Measurements from ENCODE around the gene KBTBD4. TPM values are rescaled to one million over a fixed set of nuclear protein-coding genes. Genes with fewer than 3 reads are reported as not detected.

Gene KBTBD4
- total and polyA plus RNA-seq, 2 of the 8 experiments (the other 6 are each of a cell fraction or from before 2014, with no cell fraction given) = 12.0 to 19.5 TPM

- Histone ChIP-seq H2BK12ac (ENCODE audit: low read depth, low read length) (no peak overlapping the region), H3K9me3 (ENCODE audit: insufficient read depth in 2 of 2, low read depth in 1 of 2, low read length in 1 of 2) (no peaks in the 10 kb centered on the region), H3K4me2 (ENCODE audit: insufficient read depth in 1 of 2, low read depth in 2 of 2, low read length in 2 of 2) (no peak overlapping the region), H2BK15ac (ENCODE audit: low read length) (no peak overlapping the region), H4K8ac (ENCODE audit: extremely low read depth, insufficient read depth, low read length) (no peak overlapping the region), H4K20me1 (replicated peaks in 1 of 2; ENCODE audit: control insufficient read depth in 1 of 2, insufficient read depth in 2 of 2, low read length in 2 of 2) (peaks cover 21 to 28% of the 10 kb centered on the region in 2 experiments), H3K79me2 (ENCODE audit: control insufficient read depth in 1 of 2, insufficient read depth in 2 of 2, low read length in 2 of 2) (peaks cover 28 to 99% of the 10 kb centered on the region in 2 experiments), H2BK120ac (replicated peaks; ENCODE audit: low read depth, low read length) (no peak overlapping the region), H4K91ac (replicated peaks; ENCODE audit: insufficient read length, low read length) (no peak overlapping the region), H3K4ac (replicated peaks; ENCODE audit: insufficient read length, low read depth, low read length) (no peak overlapping the region), H3K9ac (replicated peaks in 1 of 4; ENCODE audit: extremely low read depth in 1 of 4, low read depth in 3 of 4, low read length in 3 of 4) (no peak overlapping the region), H2AFZ (ENCODE audit: low read length) (no peak overlapping the region), H2AK5ac (ENCODE audit: low read depth, low read length) (no peak overlapping the region), H2BK5ac (ENCODE audit: low read depth, low read length) (no peak overlapping the region), H3K56ac (replicated peaks; ENCODE audit: insufficient read length, low read depth, low read length) (no peak overlapping the region), H3K14ac (ENCODE audit: insufficient read length) (no peak overlapping the region), H3K18ac (ENCODE audit: extremely low read depth, low read length) (no peak overlapping the region), H4K5ac (ENCODE audit: insufficient read length, low read depth, low read length) (no peak overlapping the region), H3K36me3 (ENCODE audit: control insufficient read depth in 2 of 4, insufficient read depth in 4 of 4, low read length in 3 of 4) (peaks cover 0 to 8% (median 0%) of the 10 kb centered on the region in 4 experiments; a peak in 1 of 8 replicates), H3K23ac (ENCODE audit: insufficient read length) (no peak overlapping the region), H3K79me1 (ENCODE audit: low read depth, low read length) (0 out of 2 replicates have a peak, but pooled peaks cover 2% of the 10 kb centered on the region), H3K27ac (ENCODE audit: low read depth, low read length) (no peak overlapping the region), H3K23me2 (ENCODE audit: low read depth, low read length) (no peaks in the 10 kb centered on the region), H2BK20ac (ENCODE audit: low read length) (no peak overlapping the region), H3K4me3 (ENCODE audit: extremely low read depth in 1 of 4, insufficient read depth in 2 of 4, low read depth in 3 of 4, low read length in 4 of 4) (no peak overlapping the region), H3K27me3 (replicated peaks in 1 of 4; ENCODE audit: control insufficient read depth in 3 of 4, extremely low read depth in 1 of 4, insufficient read depth in 3 of 4, low read length in 3 of 4) (no peaks in the 10 kb centered on the region), H3K4me1 (replicated peaks in 1 of 4; ENCODE audit: control insufficient read depth in 3 of 4, insufficient read depth in 4 of 4, low read length in 3 of 4) (peaks cover 0 to 6% (median 3%) of the 10 kb centered on the region in 4 experiments; a peak in 4 of 7 replicates)
- DNase-seq (ENCODE audit: low read depth in 1 of 2, low spot score in 2 of 2) (no peak), FAIRE-seq (no peak)
- TF ChIP-seq YY1 (IDR thresholded peaks at IDR 0.05; ENCODE audit: low read depth, low read length) = no peak
- no peak for TF ChIP-seq BACH1 (IDR thresholded peaks at IDR 0.05; ENCODE audit: low read length)
- TF ChIP-seq ASH2L (IDR thresholded peaks at IDR 0.05; ENCODE audit: low read length) = no peak
- TF ChIP-seq, protein P1, sequence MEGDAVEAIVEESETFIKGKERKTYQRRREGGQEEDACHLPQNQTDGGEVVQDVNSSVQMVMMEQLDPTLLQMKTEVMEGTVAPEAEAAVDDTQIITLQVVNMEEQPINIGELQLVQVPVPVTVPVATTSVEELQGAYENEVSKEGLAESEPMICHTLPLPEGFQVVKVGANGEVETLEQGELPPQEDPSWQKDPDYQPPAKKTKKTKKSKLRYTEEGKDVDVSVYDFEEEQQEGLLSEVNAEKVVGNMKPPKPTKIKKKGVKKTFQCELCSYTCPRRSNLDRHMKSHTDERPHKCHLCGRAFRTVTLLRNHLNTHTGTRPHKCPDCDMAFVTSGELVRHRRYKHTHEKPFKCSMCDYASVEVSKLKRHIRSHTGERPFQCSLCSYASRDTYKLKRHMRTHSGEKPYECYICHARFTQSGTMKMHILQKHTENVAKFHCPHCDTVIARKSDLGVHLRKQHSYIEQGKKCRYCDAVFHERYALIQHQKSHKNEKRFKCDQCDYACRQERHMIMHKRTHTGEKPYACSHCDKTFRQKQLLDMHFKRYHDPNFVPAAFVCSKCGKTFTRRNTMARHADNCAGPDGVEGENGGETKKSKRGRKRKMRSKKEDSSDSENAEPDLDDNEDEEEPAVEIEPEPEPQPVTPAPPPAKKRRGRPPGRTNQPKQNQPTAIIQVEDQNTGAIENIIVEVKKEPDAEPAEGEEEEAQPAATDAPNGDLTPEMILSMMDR (IDR thresholded peaks at IDR 0.05; ENCODE audit: control extremely low read depth in 1 of 3, insufficient read depth in 1 of 3, low read depth in 1 of 3, low read length in 3 of 3) = no peak
- TF ChIP-seq SP1 (IDR thresholded peaks at IDR 0.05; ENCODE audit: low read depth, low read length) = no peak
- no peak for TF ChIP-seq KDM4A (IDR thresholded peaks at IDR 0.05; ENCODE audit: low read depth, low read length, severe bottlenecking)
- TF ChIP-seq GTF2F1 (IDR thresholded peaks at IDR 0.05; ENCODE audit: borderline replicate concordance, low read depth, low read length) = no peak
- CTCF ChIA-PET (ENCODE audit: partially characterized antibody) = interaction anchor here (1.2 to 1.9 kb wide), 2 partner anchors 8 to 17 kb away, joined by 3 to 6 read pairs; no protein-coding TSS in a partner anchor
- WGBS, 2 experiments (ENCODE audit: extremely low coverage in 1 of 2, insufficient coverage in 1 of 2, insufficient read length in 1 of 2, insufficient replicate concordance in 2 of 2, low coverage in 1 of 2, low lambda C conversion rate in 2 of 2, missing lambda C conversion rate in 1 of 2) = 93% methylated on average over 4 of the region's 4 CpGs; no CpG with 5 or more reads in 1 of the 2 experiments
- POLR2A ChIA-PET (ENCODE audit: partially characterized antibody) = interaction anchor here (1.0 to 3.1 kb wide), 5 partner anchors 8 to 31 kb away, joined by 3 to 11 read pairs (median 4); partner anchors contain the start of gene PTPMT1
Measured at GRCh38 chr11:47534704-47535251, 44.0 kb downstream of the KBTBD4 start.
